C4-2B (cell line): ENCODE measurements around the gene ATP6V1D.
A peak's percentile ranks its signal among the peaks of the same experiment; 100 is the strongest.

Experiments used
- H3K27ac ChIP-seq: fragments of 450-650 bp; 2 replicates; pipeline ENCODE4 v1.5.1; 2017
- ZFX ChIP-seq: fragments of 450-650 bp; IDR thresholded peaks from 2 replicates; pipeline ENCODE4 v1.6.1; 2017
- TF ChIP-seq, protein P1 (sequence below): fragments of 450-650 bp; conservative IDR thresholded peaks from 2 replicates; pipeline ENCODE4 v1.5.1; 2017; ENCODE audit warnings: mild to moderate bottlenecking

Gene ATP6V1D

DNA sequence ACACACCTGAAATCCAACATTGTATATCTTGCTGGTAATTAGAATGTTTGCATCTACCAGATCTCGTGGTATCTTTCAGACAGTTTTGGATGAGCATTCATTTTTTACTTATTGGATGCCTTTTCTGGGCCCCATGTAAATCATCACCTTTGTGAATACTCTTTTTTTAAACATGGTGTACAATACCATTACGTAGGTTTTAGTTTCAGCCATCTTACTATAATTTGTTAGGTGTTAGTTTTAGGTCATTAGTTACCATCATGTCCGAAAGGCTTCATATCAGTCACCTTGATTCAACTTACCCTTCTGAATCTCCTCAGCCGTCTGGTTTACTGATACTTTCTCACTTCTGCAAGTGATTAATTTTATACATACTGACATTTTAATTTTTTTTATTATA lies 5.9 kb upstream of the ATP6V1D start:
- H3K27ac ChIP-seq, result no peak overlapping the region
- TF ChIP-seq, protein P1, sequence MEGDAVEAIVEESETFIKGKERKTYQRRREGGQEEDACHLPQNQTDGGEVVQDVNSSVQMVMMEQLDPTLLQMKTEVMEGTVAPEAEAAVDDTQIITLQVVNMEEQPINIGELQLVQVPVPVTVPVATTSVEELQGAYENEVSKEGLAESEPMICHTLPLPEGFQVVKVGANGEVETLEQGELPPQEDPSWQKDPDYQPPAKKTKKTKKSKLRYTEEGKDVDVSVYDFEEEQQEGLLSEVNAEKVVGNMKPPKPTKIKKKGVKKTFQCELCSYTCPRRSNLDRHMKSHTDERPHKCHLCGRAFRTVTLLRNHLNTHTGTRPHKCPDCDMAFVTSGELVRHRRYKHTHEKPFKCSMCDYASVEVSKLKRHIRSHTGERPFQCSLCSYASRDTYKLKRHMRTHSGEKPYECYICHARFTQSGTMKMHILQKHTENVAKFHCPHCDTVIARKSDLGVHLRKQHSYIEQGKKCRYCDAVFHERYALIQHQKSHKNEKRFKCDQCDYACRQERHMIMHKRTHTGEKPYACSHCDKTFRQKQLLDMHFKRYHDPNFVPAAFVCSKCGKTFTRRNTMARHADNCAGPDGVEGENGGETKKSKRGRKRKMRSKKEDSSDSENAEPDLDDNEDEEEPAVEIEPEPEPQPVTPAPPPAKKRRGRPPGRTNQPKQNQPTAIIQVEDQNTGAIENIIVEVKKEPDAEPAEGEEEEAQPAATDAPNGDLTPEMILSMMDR, result no peak
- no peak for TF ChIP-seq ZFX

DNA sequence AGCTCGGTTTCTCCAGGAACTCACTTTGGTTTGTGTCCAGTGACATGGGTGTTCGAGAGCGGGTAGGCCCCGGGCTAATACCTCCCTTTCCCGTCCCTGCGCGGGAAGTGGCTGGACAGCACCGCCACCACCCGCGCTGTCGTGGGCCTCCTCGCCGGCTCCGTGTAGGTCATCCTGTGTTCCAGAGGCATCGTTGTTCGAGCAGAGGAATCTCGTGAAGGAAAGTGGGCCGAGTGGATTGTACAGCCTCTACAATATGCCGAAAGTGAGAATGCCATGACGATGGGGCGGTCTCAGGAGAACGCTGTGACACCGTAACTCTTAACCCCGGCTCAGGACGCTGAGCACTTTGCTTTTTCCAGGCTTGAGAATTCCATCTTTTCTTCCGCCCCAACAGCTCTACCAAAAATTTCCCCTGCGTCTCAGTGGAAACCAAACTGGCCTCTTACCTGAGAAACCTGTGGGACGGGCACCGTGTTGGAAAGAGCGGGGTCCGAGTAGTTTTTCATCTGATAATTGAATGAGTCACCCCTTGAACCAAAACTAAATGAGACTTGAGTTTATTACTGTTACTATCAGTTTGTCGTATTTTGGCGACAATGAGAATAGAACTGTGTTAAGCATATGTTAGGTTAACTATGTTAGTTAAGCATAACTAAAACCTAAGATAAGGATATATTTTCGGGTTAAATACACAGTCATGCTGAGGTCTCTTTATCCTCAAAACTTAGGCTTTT lies 1.0 kb upstream of the ATP6V1D start:
- peak overlapping the region; percentile 90 for H3K27ac ChIP-seq

DNA sequence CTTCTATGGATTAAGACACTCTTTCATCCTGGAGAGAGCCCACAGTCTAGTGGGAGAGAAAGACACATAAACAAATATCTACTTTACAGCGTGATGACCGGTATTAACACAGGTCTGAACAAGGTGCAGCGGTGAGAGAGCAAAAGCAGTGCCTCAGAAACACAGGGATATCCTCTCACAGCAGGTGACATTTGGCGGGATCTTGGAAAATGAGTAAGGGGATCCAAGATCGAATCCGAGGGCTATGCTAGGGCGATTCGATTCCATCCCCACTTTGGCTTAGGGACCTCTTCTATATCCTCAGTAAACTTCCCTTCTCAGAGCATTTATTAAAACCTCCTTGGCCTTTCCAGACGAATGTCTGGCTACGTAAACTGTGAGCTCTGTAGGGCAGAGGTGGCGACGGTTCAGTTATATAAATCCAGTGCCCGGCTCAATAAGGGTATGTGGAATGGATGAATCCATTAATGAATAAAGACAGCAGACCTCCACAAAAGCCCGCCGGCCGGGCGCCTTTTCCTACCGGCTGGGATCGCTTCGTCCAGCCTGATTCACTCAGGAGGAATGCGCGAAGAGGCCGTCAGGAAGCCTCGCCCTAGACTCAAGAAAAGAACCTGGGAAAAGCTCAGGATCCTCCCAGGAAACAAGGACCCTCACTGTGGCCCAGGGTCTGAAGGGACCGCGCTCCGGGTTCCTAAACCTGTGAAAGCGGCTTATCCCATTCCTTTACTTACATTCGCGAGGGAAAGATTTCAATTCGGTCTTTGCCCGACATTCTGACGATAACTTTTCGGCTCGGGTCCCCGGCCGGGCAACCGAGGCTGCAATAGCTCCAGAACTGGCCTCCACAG lies 455 bp downstream of the ATP6V1D start:
- H3K27ac ChIP-seq, result peak overlapping the region; percentile 90
- TF ChIP-seq ZFX, result no peak
- TF ChIP-seq, protein P1, result no peak

More for the DNA sequence above, 1.0 kb upstream of the ATP6V1D start:
- TF ChIP-seq, protein P1, result no peak
- TF ChIP-seq ZFX, result peak; percentile 97

DNA sequence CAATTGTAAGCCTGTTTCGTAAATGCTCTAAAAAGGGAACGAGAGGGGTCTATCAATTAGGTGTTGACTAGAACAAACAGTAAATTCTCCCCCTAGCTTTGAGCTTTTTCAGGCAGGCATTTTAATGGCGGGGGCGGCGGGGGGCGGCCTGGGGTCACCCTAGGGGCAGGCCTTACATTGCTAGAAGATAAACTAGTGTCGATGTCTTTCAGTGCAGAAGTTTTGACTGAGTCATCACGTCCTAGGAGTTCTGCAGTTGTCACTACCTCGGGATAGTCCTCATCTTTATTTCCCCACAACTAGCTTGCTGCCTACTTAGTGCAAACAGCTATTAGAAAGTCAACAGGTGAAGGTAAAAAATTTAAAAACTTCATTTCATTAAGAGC lies 1.6 kb downstream of the ATP6V1D start:
- no peak overlapping the region for H3K27ac ChIP-seq

DNA sequence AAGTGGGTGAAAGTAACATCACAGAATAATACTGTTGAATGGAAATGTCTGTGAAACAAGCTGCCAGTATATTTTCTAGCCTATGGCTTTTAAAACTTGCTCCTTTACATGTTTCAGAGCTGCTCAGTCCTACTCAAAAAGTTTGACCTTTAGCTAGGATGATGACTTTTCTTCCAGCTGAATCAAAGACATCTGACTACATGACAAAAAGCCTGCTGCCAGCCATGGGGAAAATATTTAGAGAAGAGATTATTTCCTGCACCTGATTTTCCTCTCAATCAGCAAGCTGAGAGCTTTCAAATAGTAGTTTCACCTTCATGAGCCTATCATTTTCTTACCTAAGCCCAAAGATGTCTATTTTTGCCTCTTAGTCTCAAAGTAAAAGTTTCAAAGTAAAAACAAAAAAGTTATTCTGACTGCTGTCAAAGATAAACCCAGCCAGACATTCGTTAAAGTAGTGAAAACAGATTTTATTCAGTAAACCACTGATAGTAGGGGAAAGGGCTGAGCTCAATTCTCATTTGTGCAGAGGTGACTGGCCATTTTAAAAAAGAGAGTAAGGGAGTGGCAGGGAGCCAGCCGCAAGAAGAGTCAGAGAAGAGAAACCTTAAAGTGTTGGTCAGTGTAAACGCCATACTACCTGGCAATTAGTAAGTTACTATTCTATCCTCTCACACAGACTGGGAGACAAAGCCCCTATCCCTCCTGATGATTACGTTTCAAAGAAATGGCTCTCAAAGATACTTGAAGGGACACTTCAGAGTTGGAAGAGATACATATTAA lies 2.2 kb downstream of the ATP6V1D start:
- no peak for TF ChIP-seq ZFX
- H3K27ac ChIP-seq, result no peak overlapping the region

More for the DNA sequence above, 1.6 kb downstream of the ATP6V1D start:
- TF ChIP-seq, protein P1, result no peak
- no peak for TF ChIP-seq ZFX

DNA sequence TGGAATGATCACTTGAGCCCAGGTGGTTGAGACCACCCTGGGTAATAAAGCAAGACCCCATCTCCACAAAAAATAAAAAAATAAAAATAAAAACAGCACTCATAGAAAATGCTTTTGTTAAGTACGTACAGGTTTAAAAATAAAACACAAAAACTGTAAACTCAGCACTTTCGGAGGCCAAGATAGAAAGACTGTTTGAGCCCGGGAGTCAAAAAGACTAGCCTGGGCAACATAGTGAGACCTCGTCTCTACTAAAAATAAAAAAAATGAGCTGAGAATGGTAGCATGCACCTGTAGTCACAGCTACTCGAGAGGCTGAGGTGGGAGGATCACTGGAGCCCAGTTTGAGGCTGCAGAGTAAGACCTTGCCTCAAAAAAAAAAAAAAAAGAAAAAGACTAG lies 7.5 kb downstream of the ATP6V1D start:
- no peak overlapping the region for H3K27ac ChIP-seq
- no peak for TF ChIP-seq ZFX
- TF ChIP-seq, protein P1, result no peak

DNA sequence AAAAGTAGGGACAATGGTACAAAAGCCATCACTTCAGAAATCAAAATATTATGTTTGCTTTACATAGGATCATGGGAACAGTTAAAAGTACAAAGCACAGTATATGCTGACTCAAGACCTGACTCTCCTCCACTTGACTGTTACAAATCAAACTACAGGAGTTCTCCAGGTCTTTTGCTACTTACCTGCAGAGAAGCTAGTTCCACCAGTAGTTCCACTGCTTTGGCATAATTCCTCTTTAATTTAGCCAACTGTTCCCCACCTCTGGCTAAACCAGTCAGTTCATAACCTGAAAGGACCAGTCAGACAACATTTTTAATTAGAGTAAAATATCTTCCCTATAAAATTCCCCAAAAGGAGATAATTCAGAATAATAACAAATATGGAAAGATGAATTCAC lies 14.0 kb downstream of the ATP6V1D start:
- no peak for TF ChIP-seq ZFX
- TF ChIP-seq, protein P1, result no peak
- peak overlapping the region; percentile 73 for H3K27ac ChIP-seq
